Measurements from ENCODE around the gene UGT2A1. TPM values are rescaled to one million over a fixed set of nuclear protein-coding genes. Genes with fewer than 3 reads are reported as not detected.

The UGT2A1 gene
- total and polyA plus RNA-seq, 2 donors (not counting 1 experiment from before 2014, with no cell fraction given), result not detected

DNA sequence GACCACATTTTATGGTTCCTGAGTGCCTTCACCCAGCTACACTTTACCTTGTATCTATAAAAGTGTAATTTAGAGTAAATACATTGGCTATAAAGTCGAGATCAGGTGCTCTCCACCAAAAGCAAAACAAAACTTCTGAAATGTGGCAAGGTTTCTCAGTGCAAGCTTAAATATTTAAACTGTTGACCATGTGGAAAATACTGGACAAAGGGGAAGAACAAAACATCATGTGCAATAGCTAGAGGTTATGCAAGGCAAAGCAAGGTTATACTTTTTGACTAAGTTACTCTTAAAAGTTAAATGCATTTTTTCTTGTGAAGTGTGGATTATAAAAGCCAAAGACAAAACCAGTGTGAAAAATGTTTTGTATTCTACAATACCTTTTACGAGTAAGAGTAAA, 69.5 kb downstream of the UGT2A1 start:
- no CpG with 5 or more reads among the region's 2 CpGs for WGBS (ENCODE audit: insufficient coverage)
- Histone ChIP-seq H3K36me3 (replicated peaks in 1 of 2; ENCODE audit: control extremely low read depth in 1 of 2, control insufficient read depth in 1 of 2, extremely low read depth in 1 of 2, insufficient read depth in 2 of 2, low read length in 1 of 2) (no peaks in the 10 kb centered on the region), H4K20me1 (ENCODE audit: control insufficient read depth, insufficient read depth, low read length, poor library complexity, severe bottlenecking) (no peaks in the 10 kb centered on the region), H3K27me3 (replicated peaks in 1 of 4; ENCODE audit: control extremely low read depth in 1 of 4, control insufficient read depth in 3 of 4, insufficient read depth in 4 of 4, low read length in 3 of 4) (no peaks in the 10 kb centered on the region), H3K4me1 (ENCODE audit: control insufficient read depth in 2 of 2, insufficient read depth in 2 of 2, low read length in 2 of 2) (no peaks in the 10 kb centered on the region), H3K9me3 (ENCODE audit: control extremely low read depth in 1 of 3, control insufficient read depth in 2 of 3, insufficient read depth in 1 of 3, low read length in 2 of 3) (peaks cover 0 to 3% (median 0%) of the 10 kb centered on the region in 3 donors), H3K4me2 (replicated peaks; ENCODE audit: low read depth, low read length, poor library complexity, severe bottlenecking) (no peak overlapping the region), H3K27ac (ENCODE audit: low read length in 2 of 2) (no peak overlapping the region), H2AFZ (ENCODE audit: insufficient read depth, low read depth, low read length, poor library complexity, severe bottlenecking) (no peak overlapping the region), H3K9ac (ENCODE audit: low read length) (no peak overlapping the region), H3K79me2 (ENCODE audit: control insufficient read depth, insufficient read depth, low read length) (no peaks in the 10 kb centered on the region), H3K4me3 (ENCODE audit: control extremely low read depth in 1 of 5, extremely low read depth in 1 of 5, insufficient read depth in 1 of 5, low read depth in 2 of 5, low read length in 4 of 5) (no peak overlapping the region)
- H3K27me3 Mint-ChIP-seq, result no peaks in the 10 kb centered on the region
- H3K9me3 Mint-ChIP-seq (ENCODE audit: insufficient read depth), result no peaks in the 10 kb centered on the region
- intact Hi-C loops (cut with micrococcal nuclease), result no loop called here
- no peak for ATAC-seq (ENCODE audit: low read depth)
- no peak for TF ChIP-seq EZH2 (IDR thresholded peaks at IDR 0.05; ENCODE audit: borderline replicate concordance, insufficient read depth, low read depth, low read length, poor library complexity, severe bottlenecking)
- TF ChIP-seq, protein P1, sequence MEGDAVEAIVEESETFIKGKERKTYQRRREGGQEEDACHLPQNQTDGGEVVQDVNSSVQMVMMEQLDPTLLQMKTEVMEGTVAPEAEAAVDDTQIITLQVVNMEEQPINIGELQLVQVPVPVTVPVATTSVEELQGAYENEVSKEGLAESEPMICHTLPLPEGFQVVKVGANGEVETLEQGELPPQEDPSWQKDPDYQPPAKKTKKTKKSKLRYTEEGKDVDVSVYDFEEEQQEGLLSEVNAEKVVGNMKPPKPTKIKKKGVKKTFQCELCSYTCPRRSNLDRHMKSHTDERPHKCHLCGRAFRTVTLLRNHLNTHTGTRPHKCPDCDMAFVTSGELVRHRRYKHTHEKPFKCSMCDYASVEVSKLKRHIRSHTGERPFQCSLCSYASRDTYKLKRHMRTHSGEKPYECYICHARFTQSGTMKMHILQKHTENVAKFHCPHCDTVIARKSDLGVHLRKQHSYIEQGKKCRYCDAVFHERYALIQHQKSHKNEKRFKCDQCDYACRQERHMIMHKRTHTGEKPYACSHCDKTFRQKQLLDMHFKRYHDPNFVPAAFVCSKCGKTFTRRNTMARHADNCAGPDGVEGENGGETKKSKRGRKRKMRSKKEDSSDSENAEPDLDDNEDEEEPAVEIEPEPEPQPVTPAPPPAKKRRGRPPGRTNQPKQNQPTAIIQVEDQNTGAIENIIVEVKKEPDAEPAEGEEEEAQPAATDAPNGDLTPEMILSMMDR (IDR thresholded peaks at IDR 0.05), result no peak
- POLR2A ChIA-PET, result no interaction called here
- no peaks in the 10 kb centered on the region for H3K4me1 Mint-ChIP-seq
- CTCF ChIA-PET, result no interaction called here
- H3K27ac Mint-ChIP-seq, result no peak overlapping the region
- no peak for DNase-seq
- no peak overlapping the region for H3K4me3 Mint-ChIP-seq

- ATAC-seq (ENCODE audit: low read depth) (no peak), DNase-seq (no peak)
- no peaks in the 10 kb centered on the region for H3K27me3 Mint-ChIP-seq
- Histone ChIP-seq H3K27ac (ENCODE audit: low read length in 2 of 2) (no peak overlapping the region), H3K4me1 (ENCODE audit: control insufficient read depth in 2 of 2, insufficient read depth in 2 of 2, low read length in 2 of 2) (no peaks in the 10 kb centered on the region), H3K27me3 (replicated peaks in 1 of 4; ENCODE audit: control extremely low read depth in 1 of 4, control insufficient read depth in 3 of 4, insufficient read depth in 4 of 4, low read length in 3 of 4) (no peaks in the 10 kb centered on the region), H3K9me3 (ENCODE audit: control extremely low read depth in 1 of 3, control insufficient read depth in 2 of 3, insufficient read depth in 1 of 3, low read length in 2 of 3) (peaks cover 0 to 7% (median 0%) of the 10 kb centered on the region in 3 donors), H2AFZ (ENCODE audit: insufficient read depth, low read depth, low read length, poor library complexity, severe bottlenecking) (no peak overlapping the region), H4K20me1 (ENCODE audit: control insufficient read depth, insufficient read depth, low read length, poor library complexity, severe bottlenecking) (no peaks in the 10 kb centered on the region), H3K9ac (ENCODE audit: low read length) (no peak overlapping the region), H3K79me2 (ENCODE audit: control insufficient read depth, insufficient read depth, low read length) (no peaks in the 10 kb centered on the region), H3K4me3 (ENCODE audit: control extremely low read depth in 1 of 5, extremely low read depth in 1 of 5, insufficient read depth in 1 of 5, low read depth in 2 of 5, low read length in 4 of 5) (no peak overlapping the region), H3K36me3 (replicated peaks in 1 of 2; ENCODE audit: control extremely low read depth in 1 of 2, control insufficient read depth in 1 of 2, extremely low read depth in 1 of 2, insufficient read depth in 2 of 2, low read length in 1 of 2) (no peaks in the 10 kb centered on the region), H3K4me2 (replicated peaks; ENCODE audit: low read depth, low read length, poor library complexity, severe bottlenecking) (no peak overlapping the region)
- H3K27ac Mint-ChIP-seq, result no peak overlapping the region
- ChIA-PET CTCF (no interaction called here), POLR2A (no interaction called here)
- WGBS (ENCODE audit: insufficient coverage), result no CpG with 5 or more reads among the region's 1 CpG
- H3K9me3 Mint-ChIP-seq (ENCODE audit: insufficient read depth), result no peaks in the 10 kb centered on the region
- TF ChIP-seq, protein P1 (IDR thresholded peaks at IDR 0.05), result no peak
- no peak for TF ChIP-seq EZH2 (IDR thresholded peaks at IDR 0.05; ENCODE audit: borderline replicate concordance, insufficient read depth, low read depth, low read length, poor library complexity, severe bottlenecking)
- H3K4me1 Mint-ChIP-seq, result no peaks in the 10 kb centered on the region
- H3K4me3 Mint-ChIP-seq, result no peak overlapping the region
- intact Hi-C loops (cut with micrococcal nuclease), result no loop called here
These were observed 75.8 kb downstream of the UGT2A1 start for GRCh38 chr4:69577245-69577644.

All from B cell (primary cell).